Effector CD4-positive, alpha-beta T cell (primary cell): ENCODE measurements around the gene SYT14. TPM values are rescaled to one million over a fixed set of nuclear protein-coding genes. Genes with fewer than 3 reads are reported as not detected.
"Not testable (repeated sequence)": the region's sequence is repeated elsewhere in the genome, so short reads cannot be mapped to it uniquely, and the experiment has no call there.

Source experiments
- DNase-seq: peaks from one replicate; pipeline ENCODE4 v3.0.0-alpha.2; 2020
- total RNA-seq: gene quantifications from one replicate; lab custom pipeline; 2026; lab: John Stamatoyannopoulos, UW

The SYT14 gene
- total RNA-seq, result not detected

DNA sequence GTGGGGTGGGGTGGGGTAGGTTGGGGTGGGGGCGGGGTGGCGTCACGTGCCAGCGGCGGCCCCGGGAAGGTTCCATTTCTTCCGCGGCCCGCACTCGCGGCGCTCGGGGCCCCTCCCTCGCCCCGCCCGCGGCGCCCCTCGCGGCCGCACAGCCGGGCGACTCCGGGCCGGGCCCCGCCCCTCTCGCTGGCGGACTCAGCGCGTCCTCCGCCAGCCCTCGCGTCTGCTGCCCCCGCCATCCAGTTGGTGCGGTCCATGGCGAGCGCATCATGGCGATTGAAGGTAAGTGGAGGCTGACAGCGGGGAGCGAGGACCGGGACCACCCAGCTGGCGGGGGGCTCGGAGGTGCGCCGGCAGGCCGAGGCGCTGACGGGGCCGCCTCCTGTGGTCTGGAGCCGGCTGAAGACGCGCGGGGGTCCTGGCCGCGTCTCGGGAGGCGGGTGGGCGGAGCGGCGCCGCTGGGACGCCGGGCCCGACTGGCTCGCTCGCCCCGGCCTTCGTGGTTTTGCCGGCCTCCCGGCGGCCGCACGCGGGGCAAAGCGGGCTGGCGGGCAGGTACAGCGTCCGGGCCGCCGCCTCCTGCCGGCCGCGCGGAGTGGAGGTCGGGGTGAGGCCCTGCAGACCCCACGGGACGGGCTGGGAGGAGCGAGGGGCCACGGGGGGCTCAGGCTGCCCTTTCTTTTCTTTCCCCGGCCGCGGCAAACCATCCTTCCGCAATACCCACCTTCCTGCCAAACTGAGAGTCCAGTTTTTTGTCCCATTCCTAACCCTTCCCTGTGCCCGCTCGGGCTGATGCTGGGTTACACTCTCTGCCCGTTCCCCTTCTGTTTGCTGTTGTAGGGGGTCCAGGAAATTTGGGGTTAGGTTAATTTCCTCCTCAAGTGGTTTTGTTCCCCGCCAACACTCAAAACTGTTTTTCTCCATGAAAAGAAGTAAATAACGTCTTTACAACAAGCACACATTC lies at the start of gene SYT14:
Gene SYT14 (plus strand): TSS at position 222 of the 964 bp plus-strand sequence. CDS start 48 bp downstream, at position 270.
- no peak for DNase-seq

DNA sequence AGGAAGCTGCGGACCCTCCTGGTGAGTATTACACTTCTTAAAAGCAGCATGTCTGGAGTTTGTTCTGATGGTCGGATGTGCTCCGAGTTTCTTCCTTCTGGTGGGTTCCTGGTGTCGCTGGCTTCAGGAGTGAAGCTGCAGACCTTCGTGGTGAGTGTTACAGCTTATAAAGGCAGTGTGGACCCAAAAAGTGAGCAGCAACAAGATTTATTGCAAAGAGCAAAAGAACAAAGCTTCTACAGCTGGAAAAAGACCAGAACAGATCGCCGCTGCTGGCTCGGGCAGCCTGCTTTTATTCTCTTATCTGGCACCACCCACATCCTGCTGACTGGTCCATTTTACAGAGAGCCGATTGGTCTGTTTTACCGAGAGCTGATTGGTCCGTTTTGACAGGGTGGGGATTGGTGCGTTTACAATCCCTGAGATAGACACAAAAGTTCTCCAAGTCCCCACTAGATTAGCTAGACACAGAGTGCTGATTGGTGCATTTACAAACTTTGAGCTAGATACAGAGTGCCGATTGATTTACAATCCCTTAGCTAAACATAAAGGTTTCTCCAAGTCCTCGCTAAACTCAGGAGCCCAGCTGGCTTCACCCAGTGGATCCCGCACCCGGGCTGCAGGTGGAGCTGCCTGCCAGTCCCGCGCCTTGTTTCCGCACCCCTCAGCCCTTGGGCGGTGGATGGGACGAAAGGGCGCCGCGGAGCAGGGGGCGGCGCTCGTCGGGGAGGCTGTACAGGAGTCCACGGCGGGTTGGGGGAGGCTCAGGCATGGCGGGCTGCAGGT lies 49.5 kb upstream of the SYT14 start:
- not testable (repeated sequence) for DNase-seq

DNA sequence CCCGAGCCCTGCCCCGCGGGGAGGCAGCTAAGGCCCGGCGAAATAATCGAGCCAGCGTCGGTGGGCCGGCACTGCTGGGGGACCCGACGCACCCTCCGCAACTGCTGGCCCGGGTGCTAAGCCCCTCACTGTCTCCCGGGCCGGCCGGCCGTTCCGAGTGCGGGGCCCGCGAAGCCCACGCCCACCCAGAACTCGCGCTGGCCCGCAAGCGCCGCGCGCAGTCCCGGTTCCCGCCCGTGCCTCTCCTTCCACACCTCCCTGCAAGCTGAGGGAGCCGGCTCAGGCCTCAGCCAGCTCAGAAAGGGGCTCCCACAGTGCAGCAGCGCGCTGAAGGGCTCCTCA lies 49.0 kb upstream of the SYT14 start:
- no peak for DNase-seq

DNA sequence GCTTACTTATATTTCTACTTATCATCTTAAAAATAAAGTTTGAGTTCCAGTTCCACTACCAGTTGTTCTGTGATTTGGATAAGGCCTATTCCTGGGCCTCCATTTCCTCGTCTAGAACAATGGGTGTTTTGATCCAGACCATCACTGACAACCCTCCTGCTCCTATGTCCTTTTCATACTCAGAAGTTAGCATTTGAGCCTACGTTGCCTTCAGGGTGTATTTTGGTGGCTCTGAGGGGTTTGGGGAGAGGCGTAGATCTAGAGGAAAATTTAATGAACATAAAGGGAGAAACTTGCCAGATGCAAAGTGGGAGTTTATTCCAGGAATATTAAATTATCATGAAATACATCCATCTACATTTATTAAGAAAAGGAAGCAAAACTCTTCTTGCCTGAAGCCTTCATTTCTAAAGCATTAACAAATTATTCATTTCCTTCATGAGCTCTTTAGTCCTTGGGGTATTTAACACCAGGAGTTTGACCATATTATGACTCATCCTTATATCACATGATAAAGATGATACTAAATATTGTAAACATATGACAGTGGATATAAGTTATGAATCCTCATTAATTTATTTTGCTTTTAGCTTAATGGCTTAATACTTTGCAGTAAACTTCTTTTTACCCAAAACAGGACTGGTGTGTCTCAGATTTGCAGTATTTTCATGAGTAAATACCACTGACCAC lies 47.2 kb upstream of the SYT14 start:
- DNase-seq, result no peak

DNA sequence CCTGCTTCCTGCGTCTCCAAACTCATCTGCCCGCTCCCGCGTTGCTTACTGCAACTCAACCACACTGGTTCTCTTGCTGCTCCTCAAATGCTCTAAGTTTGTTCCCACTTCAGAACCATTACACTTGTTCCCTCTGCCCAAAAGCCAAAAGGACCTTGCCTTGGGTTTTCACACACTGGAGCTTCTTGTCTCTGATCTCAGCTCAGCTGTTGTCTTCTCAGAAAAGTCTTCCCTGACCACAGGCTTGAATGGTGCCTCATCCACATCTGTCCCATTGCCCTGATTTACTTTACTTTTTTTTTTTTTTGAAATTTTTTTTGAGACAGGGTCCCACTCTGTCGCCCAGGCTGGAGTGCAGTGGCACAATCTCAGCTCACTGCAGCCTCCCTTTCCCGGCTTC lies 44.3 kb upstream of the SYT14 start:
- DNase-seq, result no peak

DNA sequence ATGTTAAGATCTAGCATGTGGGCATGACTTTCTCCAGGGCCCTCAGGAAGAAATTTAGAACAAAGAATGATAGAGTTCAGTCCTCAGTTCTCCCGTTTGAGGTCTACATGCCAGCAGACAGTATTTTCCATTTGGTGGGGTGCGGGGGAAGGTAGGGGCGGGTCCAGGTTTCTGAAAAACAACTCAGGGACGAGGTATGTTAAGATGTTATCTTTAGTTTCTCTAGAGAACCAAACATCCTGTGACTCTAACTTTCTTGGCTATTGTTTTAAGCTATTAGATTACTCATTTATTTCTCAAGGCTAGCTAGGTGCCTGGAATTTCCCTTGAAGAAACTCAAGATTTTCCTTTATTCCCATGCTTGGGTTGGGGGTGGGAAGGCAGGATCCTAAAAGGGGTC lies 42.3 kb upstream of the SYT14 start:
- no peak for DNase-seq

DNA sequence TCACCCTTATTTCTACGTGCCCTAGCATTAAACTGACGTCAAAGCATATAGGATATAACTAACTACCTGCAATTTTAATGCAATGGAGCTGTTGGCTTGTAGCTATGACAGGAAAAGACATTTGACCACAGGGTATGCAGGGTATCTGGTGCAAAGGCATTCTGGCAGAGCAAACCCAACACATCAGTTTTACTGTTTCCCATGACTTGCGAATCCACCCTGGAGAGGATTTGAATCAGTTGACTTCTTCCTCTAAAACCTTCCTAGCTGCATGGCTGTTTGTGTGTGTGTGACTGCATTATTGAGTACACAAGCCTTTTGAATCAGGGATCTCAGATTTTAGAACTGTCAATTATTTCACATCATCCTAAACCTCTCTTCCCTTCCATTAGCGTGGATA lies 41.7 kb upstream of the SYT14 start:
- no peak for DNase-seq

DNA sequence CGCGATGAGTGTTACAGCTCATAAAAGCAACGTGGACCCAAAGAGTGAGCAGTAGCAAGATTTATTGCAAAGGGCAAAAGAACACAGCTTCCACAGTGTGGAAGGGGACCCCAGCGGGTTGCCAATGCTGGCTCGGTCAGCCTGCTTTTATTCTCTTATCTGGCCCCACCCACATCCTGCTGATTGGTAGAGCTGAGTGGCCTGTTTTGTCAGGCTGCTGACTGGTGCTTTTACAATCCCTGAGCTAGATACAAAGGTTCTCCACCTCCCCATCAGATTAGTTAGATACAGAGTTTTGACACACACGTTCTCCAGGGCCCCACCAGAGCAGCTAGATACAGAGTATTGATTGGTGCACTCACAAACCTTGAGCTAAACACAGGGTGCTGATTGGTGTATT lies 39.7 kb upstream of the SYT14 start:
- DNase-seq, result not testable (repeated sequence)

DNA sequence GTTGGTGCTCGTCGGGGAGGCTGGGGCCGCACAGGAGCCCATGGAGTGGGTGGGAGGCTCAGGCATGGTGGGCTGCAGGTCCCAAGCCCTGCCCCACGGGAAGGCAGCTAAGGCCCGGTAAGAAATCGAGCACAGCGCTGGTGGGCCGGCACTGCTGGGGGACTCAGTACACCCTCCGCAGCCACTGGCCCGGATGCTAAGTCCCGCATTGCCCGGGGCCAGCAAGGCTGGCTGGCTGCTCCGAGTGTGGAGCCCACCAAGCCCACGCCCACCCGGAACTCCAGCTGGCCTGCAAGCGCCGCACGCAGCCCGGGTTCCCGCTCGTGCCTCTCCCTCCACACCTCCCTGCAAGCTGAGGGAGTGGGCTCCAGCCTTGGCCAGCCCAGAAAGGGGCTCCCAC lies 39.2 kb upstream of the SYT14 start:
- DNase-seq, result not testable (repeated sequence)

DNA sequence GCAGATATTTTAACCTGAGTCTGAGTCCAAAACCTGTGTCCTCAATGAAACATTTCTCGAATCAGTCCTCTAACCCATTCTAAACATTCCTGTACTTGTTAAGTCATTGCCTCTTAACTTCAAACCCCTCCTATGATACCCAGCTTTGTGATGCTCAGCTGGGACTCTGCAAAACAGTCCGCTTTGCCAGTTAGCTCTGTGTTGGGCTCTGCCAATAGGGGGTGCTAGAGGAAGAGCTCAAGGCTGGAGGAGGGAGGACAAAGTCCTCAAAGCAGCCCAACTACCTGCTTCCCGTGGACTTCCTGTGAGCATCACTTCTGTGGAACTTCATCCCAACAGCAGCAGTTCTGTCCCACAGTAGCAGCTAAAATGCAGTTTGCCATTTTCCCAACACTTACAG lies 38.1 kb upstream of the SYT14 start:
- DNase-seq, result no peak

DNA sequence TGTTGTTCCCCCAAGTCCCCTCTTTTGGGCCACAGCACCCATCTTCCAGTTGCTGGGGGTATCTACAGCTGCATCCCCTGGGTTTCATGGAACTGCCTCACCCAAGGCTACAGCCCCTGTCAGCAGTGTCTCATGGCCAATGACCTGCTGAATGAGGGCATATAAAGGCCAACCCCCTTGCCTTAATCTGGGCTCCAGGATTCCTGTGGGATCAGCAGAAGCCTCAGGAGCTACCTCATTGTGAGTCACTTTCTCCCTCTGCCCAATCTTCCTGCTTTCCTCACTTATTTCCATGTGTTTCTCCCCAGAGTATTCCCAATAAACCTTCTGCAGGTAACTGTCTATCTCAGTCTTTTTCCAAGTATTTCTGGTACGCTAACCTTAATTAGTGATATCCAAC lies 37.3 kb upstream of the SYT14 start:
- no peak for DNase-seq

DNA sequence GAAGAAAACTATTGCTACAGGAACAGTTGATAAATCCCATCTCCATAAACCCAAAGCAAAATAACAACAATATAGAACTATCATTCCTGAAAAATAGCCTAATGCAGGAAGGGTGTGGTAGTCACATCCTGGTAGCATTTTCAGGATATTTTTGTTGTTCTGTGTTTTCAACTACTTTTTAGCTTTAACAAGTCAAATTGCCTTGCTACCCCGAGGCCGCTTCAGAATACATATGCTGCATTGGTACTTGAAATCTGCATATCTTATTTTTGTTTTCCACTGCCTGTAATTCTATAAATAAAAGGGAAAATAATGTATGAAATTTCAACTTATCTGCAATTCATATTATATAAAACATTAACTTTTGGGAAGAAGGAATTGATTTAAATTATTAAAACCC lies 36.8 kb upstream of the SYT14 start:
- no peak for DNase-seq

DNA sequence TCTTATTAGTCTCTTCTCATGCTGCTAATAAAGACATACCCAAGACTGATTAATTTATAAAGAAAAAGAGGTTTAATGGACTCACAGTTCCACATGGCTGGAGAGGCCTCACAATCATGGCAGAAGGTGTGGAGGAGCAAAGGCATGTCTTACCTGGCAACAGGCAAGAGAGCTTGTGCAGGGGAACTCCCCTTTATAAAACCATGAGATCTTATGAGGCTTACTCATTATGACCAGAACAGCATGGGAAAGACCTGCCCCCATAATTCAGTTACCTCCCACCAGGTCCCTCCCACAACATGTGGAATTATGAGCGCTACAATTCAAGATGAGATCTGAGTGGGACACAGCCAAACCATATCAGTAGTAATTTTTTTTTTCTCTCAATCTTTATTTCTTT lies 33.2 kb upstream of the SYT14 start:
- DNase-seq, result not testable (repeated sequence)

DNA sequence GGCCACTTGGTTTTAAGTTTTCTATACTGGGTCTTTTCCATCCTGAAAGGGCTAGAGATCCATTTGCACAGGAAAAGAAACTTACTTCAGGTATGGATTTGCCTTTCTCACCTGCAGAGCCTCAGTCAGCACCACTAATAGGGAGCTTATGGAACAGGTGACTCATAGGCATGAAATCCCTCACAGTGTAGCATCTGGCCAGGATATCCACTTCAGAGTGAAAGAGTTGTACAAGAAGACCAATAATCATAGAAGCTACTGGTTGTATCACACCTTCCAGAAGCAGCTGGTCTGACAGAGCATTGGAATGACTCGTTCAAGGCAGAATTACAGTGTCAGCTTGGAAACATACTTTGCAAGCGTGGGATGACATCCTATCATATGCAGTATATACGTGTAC lies 26.3 kb upstream of the SYT14 start:
- no peak for DNase-seq

DNA sequence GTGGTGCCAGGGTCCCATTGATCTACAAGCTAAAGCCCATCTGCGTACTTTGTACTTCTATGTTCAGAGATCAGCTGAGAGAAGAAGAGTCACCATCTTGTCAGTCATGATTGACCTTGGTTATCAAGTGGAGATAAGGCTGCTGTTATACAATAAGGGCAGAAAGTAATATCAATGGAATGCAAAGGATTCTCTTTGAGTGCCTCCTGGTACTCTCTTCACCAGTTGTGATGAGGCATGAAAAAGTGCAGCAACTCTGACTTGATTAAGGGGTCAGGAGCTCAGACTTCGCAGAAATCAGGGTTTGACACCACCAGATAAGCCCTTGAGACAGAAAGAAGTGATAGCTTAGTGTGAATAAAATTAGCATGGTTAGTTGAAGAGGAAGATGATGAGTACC lies 25.7 kb upstream of the SYT14 start:
- DNase-seq, result no peak

DNA sequence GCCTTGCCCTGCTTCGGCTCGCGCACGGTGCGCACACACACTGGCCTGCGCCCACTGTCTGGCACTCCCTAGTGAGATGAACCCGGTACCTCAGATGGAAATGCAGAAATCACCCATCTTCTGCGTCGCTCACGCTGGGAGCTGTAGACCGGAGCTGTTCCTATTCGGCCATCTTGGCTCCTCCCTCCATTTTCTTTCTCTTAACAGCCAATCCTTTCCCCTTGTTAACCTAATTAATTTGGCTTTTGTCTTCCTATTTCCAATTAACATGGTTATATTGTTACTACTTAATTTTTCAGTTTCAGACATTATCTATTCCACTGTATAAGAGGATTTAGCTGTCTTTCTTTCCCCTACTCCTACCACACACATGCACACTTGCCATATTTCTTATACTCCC lies 18.4 kb upstream of the SYT14 start:
- DNase-seq, result not testable (repeated sequence)

DNA sequence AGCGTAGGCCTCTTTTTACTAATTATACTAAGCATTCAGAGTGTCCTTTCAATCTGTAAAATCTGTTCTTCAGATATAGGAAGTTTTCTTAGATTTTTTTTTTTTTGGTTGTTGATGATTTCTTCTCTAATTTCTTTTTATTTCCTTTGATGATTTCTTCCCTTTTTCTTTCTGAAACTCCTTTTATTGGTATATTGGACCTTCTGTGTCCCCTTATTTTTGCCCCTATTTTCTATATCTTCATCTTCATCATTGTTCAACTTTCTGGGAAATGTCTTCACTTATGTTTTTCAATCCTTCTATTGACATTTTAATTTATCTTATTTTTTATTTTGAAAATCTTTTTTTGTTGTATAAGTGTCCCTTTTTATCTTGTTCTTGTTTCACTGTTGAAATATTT lies 17.2 kb upstream of the SYT14 start:
- DNase-seq, result no peak

DNA sequence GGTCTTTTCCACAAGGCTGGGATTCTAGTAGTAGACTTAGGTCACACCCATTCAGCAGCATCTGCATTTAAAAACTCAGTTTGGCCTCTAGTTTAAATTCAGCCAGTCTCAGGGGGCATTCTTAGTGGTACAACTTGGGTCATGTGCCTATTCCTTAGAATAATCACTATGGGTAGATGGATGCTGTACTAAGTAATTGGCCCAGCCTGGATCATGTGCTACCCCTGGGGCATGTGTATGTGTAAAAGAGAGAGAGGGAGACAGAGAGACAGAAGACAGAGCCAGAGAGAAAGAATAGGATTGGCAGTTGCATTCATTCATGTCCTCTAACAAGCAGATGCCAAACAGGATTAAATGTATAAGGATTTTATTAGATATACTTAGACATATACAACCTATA lies 13.6 kb upstream of the SYT14 start:
- no peak for DNase-seq

DNA sequence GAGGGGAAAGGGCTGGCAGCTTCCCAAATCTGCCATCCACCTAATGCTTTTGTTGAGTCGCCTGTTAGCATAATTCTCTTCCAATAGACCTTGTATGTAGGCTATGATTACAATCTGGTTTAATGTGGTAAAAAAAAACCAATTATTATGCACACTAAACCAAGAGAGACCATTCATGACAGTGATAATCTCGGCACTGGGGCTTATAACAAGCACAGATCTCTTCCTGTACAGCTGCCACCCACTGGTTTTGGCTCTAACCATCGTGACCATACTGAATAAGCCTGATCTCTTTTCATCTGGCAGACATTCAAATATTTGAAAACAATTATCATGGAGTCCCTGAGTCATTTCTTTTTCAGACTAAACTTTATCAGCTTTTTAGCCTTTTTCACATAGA lies 12.0 kb upstream of the SYT14 start:
- DNase-seq, result no peak

DNA sequence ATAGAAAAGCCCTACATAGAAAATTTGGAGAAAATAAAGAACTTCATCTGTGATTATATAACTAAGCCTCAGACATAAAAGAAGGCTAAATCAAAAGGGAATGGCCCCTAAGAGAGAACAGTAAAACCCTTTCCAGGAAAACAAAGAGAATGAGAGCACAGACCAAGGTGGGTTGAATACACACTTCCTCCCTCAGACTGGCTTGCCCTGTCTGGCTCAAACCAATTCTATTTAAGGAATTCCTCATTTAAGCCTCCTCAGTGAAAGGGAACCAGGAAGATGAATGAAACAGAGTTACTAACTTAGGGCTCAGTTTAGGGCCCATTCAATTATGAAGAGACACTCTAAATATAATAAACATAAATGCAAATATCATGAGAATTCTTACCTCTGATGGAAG lies 10.6 kb upstream of the SYT14 start:
- no peak for DNase-seq

DNA sequence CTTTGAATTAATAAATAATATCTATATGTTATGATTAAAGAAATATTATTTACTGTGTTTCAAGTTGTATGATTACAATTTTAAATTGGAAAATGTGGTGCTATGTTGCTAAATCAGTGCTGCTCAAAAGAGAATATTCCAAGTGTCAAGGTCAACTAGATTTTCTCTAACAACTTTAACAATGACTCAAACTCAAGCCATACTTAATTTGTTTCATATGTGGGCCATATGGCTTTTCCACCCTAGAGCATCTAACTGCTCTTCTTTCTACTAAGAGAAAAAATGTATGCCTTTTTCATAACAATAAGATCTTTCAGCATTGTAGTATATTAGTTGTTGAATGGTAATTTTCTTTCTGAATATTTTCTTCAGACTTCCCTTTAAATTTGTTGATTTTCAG lies 8.3 kb upstream of the SYT14 start:
- DNase-seq, result no peak

DNA sequence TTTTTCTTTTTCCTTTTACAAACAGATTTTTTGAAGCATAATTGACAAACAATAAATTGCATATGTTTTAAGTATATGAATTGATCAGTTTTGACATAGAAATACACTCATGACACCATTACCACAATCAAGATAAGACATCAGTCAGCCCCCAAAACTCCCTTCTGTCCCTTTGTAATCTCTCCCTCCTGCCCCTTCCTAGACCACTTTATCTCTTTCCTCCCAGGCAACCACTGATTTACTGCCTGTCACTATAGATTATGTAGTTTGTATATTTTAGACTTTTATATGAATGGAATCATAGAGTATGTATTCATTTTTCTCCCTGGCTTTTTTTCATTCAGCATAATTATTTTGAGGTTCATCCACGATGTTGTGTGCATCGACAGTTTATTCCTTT lies 6.9 kb upstream of the SYT14 start:
- no peak for DNase-seq

DNA sequence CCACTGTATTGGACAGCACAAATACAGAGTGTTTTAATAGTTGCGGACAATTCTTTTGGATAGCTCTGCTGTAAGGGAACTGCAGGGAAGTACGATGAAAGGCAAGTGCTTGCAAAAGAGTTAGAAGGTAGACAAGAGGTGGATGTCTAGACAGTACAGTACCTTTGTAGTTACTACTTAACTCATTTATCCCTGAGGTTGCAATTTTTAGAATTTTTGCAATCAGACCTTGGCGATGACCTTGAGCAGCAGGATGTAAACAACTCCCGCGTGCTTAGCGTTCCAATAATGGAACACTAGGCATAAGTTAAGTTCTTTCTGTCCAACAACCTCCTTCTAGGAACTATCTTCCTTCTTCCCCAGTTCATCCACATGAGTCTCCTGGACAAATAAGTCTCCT lies 1.9 kb upstream of the SYT14 start:
- no peak for DNase-seq

DNA sequence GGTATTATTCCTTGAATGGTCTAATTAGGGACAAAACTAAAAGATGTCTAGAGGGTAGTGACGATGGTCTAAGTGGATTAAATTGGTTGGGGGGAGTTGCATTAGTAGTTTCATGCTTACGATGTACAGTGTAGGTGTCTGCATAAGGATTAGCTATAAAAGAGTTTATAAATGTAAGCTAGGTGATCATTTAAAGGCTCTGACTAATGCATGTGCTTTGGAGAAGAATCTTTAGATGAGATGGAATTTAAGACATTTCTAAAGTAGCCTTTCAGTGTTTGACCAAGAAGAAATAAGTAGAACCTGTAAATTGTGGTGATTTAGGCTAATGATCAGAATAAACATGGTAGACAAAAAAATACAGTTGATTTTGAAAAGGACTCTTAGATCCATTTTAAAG lies 7.4 kb downstream of the SYT14 start:
- DNase-seq, result no peak
